HG02870 (cell line): Measurements from ENCODE around the gene SCN2B.

Experiments
- ATAC-seq: cut with Tn5 transposase; IDR thresholded peaks from one replicate; pipeline ENCODE4 v1.9.1; 2021; ENCODE audit warnings: mild to moderate bottlenecking, moderate library complexity; ENCODE audit not compliant: unreplicated experiment

SCN2B gene

GRCh38 chr11:118175031-118175992 is 1.1 kb downstream of the SCN2B start:
- ATAC-seq: no peak

- ATAC-seq: no peak
Measured at GRCh38 chr11:118174006-118174567, 2.4 kb downstream of the SCN2B start.

- no peak for ATAC-seq
Measured at GRCh38 chr11:118172356-118172755, 4.1 kb downstream of the SCN2B start.

GRCh38 chr11:118171269-118172062 is 5.0 kb downstream of the SCN2B start:
- no peak for ATAC-seq

GRCh38 chr11:118170882-118171268 is 5.6 kb downstream of the SCN2B start:
- no peak for ATAC-seq

GRCh38 chr11:118170231-118170630 is 6.2 kb downstream of the SCN2B start:
- no peak for ATAC-seq

- ATAC-seq: no peak
Measured at GRCh38 chr11:118169300-118170140, 6.9 kb downstream of the SCN2B start.

GRCh38 chr11:118168751-118169150 is 7.7 kb downstream of the SCN2B start:
- no peak for ATAC-seq

GRCh38 chr11:118168316-118168715 is 8.1 kb downstream of the SCN2B start:
- no peak for ATAC-seq

- ATAC-seq: no peak
Measured at GRCh38 chr11:118167906-118168305, 8.5 kb downstream of the SCN2B start.

GRCh38 chr11:118167253-118167652 is 9.2 kb downstream of the SCN2B start:
- ATAC-seq: no peak

- no peak for ATAC-seq
Measured at GRCh38 chr11:118166641-118167040, 9.8 kb downstream of the SCN2B start.

- no peak for ATAC-seq
Measured at GRCh38 chr11:118164885-118165284, 11.6 kb downstream of the SCN2B start.

- ATAC-seq: no peak
Measured at GRCh38 chr11:118163494-118163893, 12.9 kb downstream of the SCN2B start.

- ATAC-seq: no peak
Measured at GRCh38 chr11:118162846-118163245, 13.6 kb downstream of the SCN2B start.

- no peak for ATAC-seq
Measured at GRCh38 chr11:118161786-118162185, 14.7 kb downstream of the SCN2B start.

GRCh38 chr11:118157186-118157895 is 19.1 kb downstream of the SCN2B start:
- ATAC-seq: no peak

- ATAC-seq: no peak
Measured at GRCh38 chr11:118156531-118157185, 19.8 kb downstream of the SCN2B start.

GRCh38 chr11:118155776-118156530 is 20.5 kb downstream of the SCN2B start:
- no peak for ATAC-seq
